ENCODE results near the gene FAF2.
"Not testable (repeated sequence)": the region's sequence is repeated elsewhere in the genome, so short reads cannot be mapped to it uniquely, and the experiment has no call there.

The FAF2 gene

GRCh38 chr5:176447978-176448608, at the start of gene FAF2:
Gene FAF2, plus strand, starts transcription at chr5:176448385. Its CDS starts 23 bp downstream, at chr5:176448408.
- peak; percentile 33 to 99 (median 95) for DNase-seq

GRCh38 chr5:176400382-176401156, 47.6 kb upstream of the FAF2 start:
- DNase-seq: no peak

GRCh38 chr5:176401281-176402205, 46.6 kb upstream of the FAF2 start:
- no peak for DNase-seq

GRCh38 chr5:176405656-176406435, 42.3 kb upstream of the FAF2 start:
- DNase-seq: no peak

DNA sequence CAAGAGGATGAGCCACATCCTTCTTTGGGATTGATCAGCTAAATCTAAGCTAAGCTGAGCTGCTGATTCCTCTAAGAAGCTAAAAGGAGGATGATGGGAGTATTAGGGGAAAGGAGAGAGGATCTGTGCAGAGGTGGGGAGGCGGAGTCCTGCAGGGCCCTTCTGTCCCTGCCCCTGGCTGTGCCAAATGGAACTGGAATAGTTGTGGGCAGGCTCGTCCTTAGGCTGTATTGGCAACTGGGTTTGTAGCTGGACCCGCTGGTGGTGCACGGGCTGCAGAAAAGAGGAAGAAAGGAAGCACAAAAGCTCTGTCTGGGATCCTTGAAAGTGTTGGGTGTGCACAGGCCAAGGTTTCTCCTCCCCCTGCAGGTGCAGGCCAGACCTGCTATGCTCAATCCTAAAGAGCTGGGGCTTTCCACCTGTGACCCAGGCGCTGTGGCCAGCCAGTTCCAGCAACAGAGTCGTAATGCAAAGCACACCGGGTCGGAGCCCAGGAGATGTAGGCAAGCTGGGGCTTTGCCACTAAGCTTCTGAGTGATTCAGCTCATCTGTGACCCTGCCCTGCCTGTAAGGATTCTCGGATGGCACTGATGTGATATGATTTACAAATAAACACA, 41.6 kb upstream of the FAF2 start:
- DNase-seq: no peak

GRCh38 chr5:176407456-176408251, 40.5 kb upstream of the FAF2 start:
- no peak for DNase-seq

DNA sequence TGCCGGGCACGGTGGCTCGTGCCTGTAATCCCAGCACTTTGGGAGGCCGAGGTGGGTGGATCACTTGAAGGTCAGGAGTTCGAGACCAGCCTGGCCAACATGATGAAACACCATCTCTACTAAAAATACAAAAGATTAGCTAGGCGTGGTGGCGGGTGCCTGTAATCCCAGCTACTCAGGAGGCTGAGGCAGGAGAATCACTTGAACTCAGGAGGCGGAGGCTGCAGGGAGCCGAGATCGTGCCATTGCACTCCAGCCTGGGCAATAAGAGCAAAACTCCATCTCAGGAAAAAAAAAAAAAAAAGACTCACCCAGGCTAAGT, 40.0 kb upstream of the FAF2 start:
- DNase-seq: not testable (repeated sequence)

DNA sequence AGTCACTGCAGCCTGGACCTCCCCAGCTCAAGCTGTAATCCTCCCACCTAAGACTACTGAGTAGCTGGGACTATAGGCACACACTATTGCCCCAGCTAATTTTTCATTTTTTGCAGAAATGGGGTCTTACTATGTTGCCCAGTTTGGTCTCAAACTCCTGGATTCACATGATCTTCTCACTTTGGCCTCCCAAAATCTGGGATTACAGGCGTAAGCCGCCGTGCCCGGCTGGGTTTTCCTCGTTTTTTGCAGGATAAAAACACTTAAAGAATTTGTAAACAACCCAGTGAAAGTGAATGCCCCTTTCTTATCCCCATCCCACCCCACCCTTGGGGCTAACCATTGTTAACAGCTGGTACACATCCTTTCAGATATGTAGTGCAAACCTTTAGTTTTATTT, 39.6 kb upstream of the FAF2 start:
- DNase-seq: no peak

- DNase-seq: no peak
These were observed 38.4 kb upstream of the FAF2 start for GRCh38 chr5:176409765-176410164.

DNA sequence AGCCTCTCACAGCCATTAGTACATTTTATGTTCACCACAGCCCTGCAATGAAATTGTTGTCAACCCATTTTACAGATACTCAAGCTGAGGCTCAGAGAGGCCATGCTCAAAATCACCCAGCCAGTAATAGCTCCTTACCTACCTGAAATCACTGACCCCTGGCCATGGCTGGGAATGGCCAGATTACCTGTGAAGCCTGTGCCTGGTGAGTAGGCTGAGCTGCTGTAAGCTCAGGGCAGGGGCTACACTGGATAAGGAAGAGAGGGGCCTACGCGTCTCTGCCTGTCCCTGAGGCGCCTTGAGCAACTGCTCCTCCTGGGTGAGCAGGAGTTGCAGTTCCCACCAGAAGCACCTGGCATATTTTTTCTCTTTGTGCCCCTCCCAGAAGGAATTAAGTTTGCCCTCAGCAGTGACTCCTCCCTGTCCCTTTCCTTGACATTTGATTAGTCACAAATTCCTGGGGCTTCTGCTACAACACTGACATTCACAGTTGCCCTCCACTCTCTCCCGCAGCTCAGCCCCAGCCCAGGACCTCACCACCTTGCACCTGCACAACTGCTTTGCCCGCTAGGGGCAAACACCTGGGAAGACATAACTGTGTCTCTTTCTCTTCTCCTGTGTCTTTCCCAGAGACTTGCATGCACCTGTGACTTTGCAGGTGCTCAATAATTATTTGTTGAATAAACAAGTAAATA, 37.6 kb upstream of the FAF2 start:
- DNase-seq: no peak

- no peak for DNase-seq
These were observed 35.5 kb upstream of the FAF2 start for GRCh38 chr5:176412517-176413254.

GRCh38 chr5:176413255-176413565, 35.0 kb upstream of the FAF2 start:
- DNase-seq: no peak

DNA sequence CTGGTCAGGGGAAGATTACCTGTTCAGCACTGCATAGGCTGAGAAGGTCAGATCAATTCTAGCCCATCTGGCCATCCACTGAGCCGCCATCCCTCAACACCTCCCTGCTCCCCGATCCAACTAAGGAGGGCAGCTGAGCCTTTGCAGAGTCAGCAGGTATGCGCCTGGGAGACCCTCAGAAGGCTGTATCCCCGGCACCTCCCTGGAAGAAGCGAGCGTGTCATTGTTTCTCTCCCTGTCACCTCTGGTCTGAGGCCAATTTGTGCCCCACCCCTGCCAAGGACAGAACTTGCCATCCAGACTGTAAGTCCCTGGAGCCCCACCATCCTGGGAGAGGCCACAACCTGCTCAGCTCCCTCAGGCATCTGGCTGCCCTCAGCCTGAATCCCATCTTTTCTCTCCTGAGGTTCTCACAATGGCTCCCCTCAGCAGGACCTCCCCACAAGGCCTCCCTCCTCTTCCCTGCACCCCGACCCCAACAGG, 34.4 kb upstream of the FAF2 start:
- no peak for DNase-seq

DNA sequence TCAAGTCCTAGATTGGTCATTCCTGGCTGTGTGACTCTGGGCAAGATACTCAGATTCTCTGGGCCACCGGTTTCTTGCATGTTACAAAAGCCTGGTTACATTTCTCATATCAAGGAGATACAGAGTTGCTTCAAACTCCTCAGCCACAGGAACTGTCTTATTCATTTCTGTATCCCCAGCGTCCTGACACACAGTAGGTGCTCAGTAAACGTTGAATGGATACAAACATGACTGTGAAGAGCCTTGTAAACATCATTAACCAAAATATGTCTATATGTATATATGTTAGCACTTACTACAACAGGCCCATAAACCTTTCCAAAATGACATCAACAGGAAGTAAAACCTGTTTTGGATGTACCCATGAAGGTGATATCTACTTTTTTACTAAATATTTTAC, 33.5 kb upstream of the FAF2 start:
- no peak for DNase-seq

GRCh38 chr5:176415240-176415951, 32.8 kb upstream of the FAF2 start:
- DNase-seq: peak in 1 of 56 donors; percentile 9

GRCh38 chr5:176415952-176416924, 31.9 kb upstream of the FAF2 start, which contains the start of gene CLTB:
Gene CLTB, minus strand, starts transcription at chr5:176416539. Its CDS starts 176 bp downstream, at chr5:176416363.
- peak in 54 of 56 donors; percentile 31 to 94 (median 78) for DNase-seq
